Measurements from ENCODE around the gene NUDT4.
"Not testable (repeated sequence)": the region's sequence is repeated elsewhere in the genome, so short reads cannot be mapped to it uniquely, and the experiment has no call there.

The NUDT4 gene

DNA sequence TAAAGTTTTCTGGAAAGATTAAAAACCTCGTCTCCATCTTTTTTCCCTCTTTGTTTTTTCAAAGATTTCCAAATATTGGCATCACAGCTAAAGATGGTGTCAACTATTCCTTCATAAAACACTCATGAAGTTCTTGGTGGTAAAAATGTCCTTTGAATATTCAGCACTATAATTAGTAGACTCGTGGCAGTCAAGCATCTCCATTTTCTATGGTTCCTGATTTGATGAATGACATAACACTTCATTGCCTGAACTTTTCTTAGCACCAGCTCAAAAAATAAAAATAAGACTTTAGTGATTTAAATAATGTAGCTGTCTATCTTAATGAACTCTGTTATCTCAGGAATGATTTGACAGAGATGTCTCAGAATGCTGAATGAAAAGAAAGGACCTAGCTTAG is 44.3 kb downstream of the NUDT4 start:
- DNase-seq (ENCODE audit: insufficient read length, low spot score) (no peak), FAIRE-seq (no peak)
- TF ChIP-seq TAF1 (IDR thresholded peaks at IDR 0.05; ENCODE audit: low read depth, low read length): no peak
- TF ChIP-seq POLR2A (IDR thresholded peaks at IDR 0.05; ENCODE audit: low read depth, low read length): no peak
- no peak for TF ChIP-seq POU2F2 (IDR thresholded peaks at IDR 0.05; ENCODE audit: low read depth, low read length)
- TF ChIP-seq PAX5 (IDR thresholded peaks at IDR 0.05; ENCODE audit: insufficient read depth, low read length, severe bottlenecking): no peak
- no peak for TF ChIP-seq POLR2AphosphoS5 (IDR thresholded peaks at IDR 0.05; ENCODE audit: low read depth, low read length)
- no peak for TF ChIP-seq SPI1 (IDR thresholded peaks at IDR 0.05; ENCODE audit: low read depth, low read length)

DNA sequence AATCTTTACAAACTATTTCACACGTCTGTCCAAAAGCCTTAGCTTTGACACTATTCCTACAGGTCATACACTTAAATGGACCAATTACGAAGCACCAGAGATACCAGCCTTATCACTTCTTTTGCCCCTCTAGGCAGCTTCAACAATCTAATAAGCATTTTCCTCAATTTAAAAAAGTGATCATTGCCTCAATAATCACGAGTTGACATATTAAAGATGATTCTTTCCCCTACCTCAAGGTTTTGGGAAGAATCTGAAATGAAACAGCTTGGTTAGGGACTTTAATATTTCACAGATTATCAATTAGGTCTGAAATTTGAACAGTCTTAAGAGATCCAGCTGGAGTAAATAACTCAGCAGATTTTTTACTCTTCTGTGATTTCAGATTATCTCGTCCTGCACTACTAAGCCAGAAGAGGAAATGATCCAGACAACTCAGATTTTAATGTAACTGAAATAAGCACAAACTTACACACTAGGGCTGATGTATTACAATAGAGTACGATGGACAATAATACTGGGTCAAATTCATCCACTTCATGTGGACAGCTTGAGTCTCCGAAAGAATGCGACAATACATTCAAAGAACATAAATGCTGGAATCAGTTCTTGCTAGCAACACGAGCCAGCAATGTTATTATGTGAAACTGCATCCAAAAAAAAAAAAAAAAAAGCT is 48.1 kb downstream of the NUDT4 start:
- TF ChIP-seq SPI1 (IDR thresholded peaks at IDR 0.05; ENCODE audit: low read depth, low read length) (peak; percentile 44; the same call in 1 of the 2 replicates), POU2F2 (IDR thresholded peaks at IDR 0.05; ENCODE audit: low read depth, low read length) (no peak), POLR2A (IDR thresholded peaks at IDR 0.05; ENCODE audit: low read depth, low read length) (no peak)
- DNase-seq (ENCODE audit: insufficient read length, low spot score) (no peak), FAIRE-seq (no peak)

DNA sequence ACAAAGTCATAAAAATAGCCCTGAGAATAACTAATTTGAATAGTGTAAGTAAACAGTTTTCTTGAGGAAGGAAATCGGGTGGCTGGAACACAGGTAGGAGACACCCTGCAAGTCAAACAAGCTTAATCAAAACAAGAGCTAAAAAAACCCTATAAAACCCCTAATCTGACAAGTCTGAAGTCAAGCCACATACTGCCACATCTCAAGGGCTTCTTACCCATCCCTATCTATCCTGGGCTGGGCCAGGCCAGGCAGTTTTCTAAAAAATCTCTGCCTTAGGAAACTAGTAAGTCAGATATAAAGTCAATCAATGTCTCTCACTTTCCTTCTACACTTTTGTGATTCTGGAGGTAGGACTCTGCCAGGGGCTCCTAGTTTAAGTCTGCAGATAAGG is 48.7 kb downstream of the NUDT4 start:
- DNase-seq (ENCODE audit: insufficient read length, low spot score) (no peak), FAIRE-seq (no peak)
- no peak for TF ChIP-seq SPI1 (IDR thresholded peaks at IDR 0.05; ENCODE audit: low read depth, low read length)
- TF ChIP-seq TAF1 (IDR thresholded peaks at IDR 0.05; ENCODE audit: low read depth, low read length): no peak
- no peak for TF ChIP-seq POLR2A (IDR thresholded peaks at IDR 0.05; ENCODE audit: low read depth, low read length)
- TF ChIP-seq POU2F2 (IDR thresholded peaks at IDR 0.05; ENCODE audit: low read depth, low read length): no peak
- no peak for TF ChIP-seq PAX5 (IDR thresholded peaks at IDR 0.05; ENCODE audit: insufficient read depth, low read length, severe bottlenecking)
- no peak for TF ChIP-seq POLR2AphosphoS5 (IDR thresholded peaks at IDR 0.05; ENCODE audit: low read depth, low read length)

DNA sequence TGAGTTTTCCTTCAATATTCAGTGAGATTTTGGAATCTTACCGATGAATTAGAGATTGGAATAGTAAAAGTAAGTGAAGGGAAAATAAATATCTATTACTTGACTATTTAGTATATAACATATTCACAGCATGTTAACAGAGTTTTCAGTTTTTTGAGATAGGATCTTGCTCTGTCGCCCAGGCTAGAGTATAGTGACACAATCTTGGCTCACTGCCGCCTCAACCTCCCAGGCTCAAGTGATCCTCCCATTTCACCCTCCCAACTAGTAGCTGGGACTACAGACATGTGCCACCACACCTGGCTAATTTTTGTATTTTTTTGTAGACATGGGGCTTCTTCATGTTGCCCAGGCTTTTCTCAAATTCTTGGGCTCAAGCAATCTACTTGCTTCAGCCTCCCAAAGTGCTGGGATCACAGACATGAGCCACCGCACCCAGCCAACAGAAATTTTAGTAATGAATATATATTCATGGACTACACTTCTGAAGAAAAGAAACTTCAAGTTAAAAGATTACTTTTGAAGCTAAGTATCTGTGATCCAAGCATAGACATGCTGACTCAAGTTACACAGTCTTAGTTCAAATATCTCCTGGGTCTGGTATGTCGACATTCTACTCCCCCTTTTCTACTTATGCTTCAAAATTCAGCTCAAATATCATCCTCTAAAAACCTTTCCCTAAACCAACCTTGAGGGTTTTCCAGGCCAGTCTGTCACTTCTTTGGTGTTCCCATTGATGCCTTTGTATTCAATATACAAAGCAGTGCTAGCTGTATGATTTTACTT is 50.2 kb downstream of the NUDT4 start:
- no peak for DNase-seq (ENCODE audit: insufficient read length, low spot score)
- no peak for FAIRE-seq
- TF ChIP-seq SPI1 (IDR thresholded peaks at IDR 0.05; ENCODE audit: low read depth, low read length): no peak

DNA sequence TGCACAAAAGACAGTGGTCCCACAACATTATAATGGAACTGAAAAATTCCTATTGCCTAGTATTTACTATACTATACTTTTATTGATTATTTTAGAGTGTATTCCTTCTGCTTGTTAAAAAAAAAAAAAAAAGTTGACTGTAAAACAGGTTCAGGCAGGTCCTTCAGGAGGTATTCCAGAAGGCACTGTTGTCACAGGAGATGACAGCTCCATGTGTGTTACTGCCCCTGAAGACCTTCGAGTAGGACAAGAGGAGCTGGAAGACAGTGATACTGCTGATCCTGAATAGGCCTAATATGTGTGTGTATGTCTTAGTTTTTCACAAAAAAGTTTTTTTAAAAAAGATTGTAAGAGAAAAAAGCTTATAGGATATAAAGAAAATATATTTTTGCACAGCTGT is 51.7 kb downstream of the NUDT4 start:
- TF ChIP-seq TAF1 (IDR thresholded peaks at IDR 0.05; ENCODE audit: low read depth, low read length) (no peak), SPI1 (IDR thresholded peaks at IDR 0.05; ENCODE audit: low read depth, low read length) (no peak), POLR2A (IDR thresholded peaks at IDR 0.05; ENCODE audit: low read depth, low read length) (no peak), POU2F2 (IDR thresholded peaks at IDR 0.05; ENCODE audit: low read depth, low read length) (no peak), POLR2AphosphoS5 (IDR thresholded peaks at IDR 0.05; ENCODE audit: low read depth, low read length) (no peak), PAX5 (IDR thresholded peaks at IDR 0.05; ENCODE audit: insufficient read depth, low read length, severe bottlenecking) (no peak)
- FAIRE-seq (no peak), DNase-seq (ENCODE audit: insufficient read length, low spot score) (no peak)

DNA sequence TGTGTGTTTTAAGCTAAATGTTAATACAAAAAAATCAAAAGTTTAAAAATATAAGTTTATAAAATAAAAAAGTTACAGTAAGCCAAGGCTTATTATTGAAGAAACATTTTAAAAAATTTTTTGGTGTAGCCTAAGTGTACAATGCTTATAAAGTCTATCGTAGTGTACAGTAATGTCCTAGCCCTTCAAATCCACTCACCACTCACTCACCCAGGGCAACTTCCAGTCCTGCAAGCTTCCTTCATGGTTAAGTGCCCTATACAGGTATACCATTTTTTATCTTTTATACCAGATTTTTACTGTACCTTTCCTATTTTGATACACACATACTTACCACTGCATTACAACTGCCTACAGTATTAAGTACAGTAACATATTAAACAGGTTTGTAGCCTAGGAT is 52.1 kb downstream of the NUDT4 start:
- FAIRE-seq (no peak), DNase-seq (ENCODE audit: insufficient read length, low spot score) (no peak)
- TF ChIP-seq PAX5 (IDR thresholded peaks at IDR 0.05; ENCODE audit: insufficient read depth, low read length, severe bottlenecking) (no peak), SPI1 (IDR thresholded peaks at IDR 0.05; ENCODE audit: low read depth, low read length) (no peak), TAF1 (IDR thresholded peaks at IDR 0.05; ENCODE audit: low read depth, low read length) (no peak), POU2F2 (IDR thresholded peaks at IDR 0.05; ENCODE audit: low read depth, low read length) (no peak), POLR2AphosphoS5 (IDR thresholded peaks at IDR 0.05; ENCODE audit: low read depth, low read length) (no peak), POLR2A (IDR thresholded peaks at IDR 0.05; ENCODE audit: low read depth, low read length) (no peak)

DNA sequence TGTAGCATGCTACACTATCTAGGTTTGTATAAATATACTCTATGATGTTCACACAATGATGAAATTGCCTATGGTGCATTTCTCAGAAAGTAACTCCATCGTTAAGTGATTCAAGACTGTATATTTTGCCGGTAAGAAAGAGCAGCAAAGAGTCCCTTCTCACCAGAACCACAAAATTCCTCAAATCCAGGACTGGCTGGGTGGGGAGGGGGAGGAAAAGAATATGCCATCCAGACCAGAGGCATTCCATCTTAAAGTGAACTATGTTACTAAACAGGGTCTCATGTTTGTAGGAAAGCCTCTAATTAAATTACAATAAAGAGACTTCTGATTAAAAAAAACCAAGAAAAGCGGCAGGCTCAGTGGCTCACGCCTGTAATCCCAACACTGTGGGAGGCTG is 52.6 kb downstream of the NUDT4 start:
- TF ChIP-seq POLR2AphosphoS5 (IDR thresholded peaks at IDR 0.05; ENCODE audit: low read depth, low read length): no peak
- no peak for TF ChIP-seq POU2F2 (IDR thresholded peaks at IDR 0.05; ENCODE audit: low read depth, low read length)
- no peak for TF ChIP-seq POLR2A (IDR thresholded peaks at IDR 0.05; ENCODE audit: low read depth, low read length)
- no peak for TF ChIP-seq SPI1 (IDR thresholded peaks at IDR 0.05; ENCODE audit: low read depth, low read length)
- no peak for TF ChIP-seq TAF1 (IDR thresholded peaks at IDR 0.05; ENCODE audit: low read depth, low read length)
- no peak for TF ChIP-seq PAX5 (IDR thresholded peaks at IDR 0.05; ENCODE audit: insufficient read depth, low read length, severe bottlenecking)
- peak; percentile 16 for FAIRE-seq
- DNase-seq (ENCODE audit: insufficient read length, low spot score): no peak

DNA sequence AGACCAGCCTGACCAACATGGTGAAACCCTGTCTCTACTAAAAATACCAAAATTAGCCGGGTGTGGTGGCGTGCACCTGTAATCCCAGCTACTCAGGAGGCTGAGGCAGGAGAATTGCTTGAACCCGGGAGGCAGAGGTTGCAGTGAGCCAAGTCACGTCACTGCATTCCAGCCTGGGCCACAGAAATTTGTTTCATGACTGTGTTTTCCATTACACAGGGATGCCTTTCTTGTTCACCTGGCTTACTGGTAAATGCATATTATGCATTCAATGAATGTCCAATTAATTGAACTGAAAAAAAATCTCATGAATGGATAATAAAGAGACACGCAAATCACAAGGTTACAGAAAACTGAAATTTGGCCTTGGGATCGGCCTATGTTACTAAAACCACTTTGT is 54.3 kb downstream of the NUDT4 start:
- DNase-seq (ENCODE audit: insufficient read length, low spot score); FAIRE-seq: not testable (repeated sequence)

DNA sequence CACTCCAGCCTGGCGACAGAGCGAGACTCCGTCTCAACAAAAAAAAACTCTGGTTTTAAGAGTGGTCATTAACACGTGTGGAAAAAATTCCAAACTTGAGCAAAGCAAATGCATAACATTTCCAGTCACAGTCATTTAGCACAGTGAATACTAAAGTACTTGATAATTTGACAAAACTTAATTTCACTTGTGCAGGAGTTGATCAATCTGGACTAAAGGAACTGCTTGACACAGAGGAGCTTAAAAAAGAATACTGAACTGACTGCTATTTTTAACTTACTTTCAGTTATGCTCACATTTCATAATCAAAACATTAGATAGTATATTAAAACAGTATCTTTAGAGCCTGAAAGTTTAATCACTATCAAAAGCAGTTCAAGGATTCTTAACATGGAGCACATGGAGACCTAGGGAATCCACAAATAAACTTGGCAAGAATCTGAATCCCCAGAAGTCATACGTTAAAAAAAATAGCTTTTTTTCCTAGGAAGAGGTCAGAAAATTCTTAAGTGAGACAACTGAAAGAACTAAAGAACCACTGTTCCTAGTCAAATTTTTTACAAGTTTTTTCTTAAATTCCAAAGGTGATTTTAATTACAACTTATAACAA is 56.6 kb downstream of the NUDT4 start:
- DNase-seq (ENCODE audit: insufficient read length, low spot score): no peak
- peak; percentile 40 for FAIRE-seq
- TF ChIP-seq TAF1 (IDR thresholded peaks at IDR 0.05; ENCODE audit: low read depth, low read length): no peak
- no peak for TF ChIP-seq PAX5 (IDR thresholded peaks at IDR 0.05; ENCODE audit: insufficient read depth, low read length, severe bottlenecking)
- TF ChIP-seq POU2F2 (IDR thresholded peaks at IDR 0.05; ENCODE audit: low read depth, low read length): no peak
- TF ChIP-seq SPI1 (IDR thresholded peaks at IDR 0.05; ENCODE audit: low read depth, low read length): no peak
- no peak for TF ChIP-seq POLR2AphosphoS5 (IDR thresholded peaks at IDR 0.05; ENCODE audit: low read depth, low read length)
- TF ChIP-seq POLR2A (IDR thresholded peaks at IDR 0.05; ENCODE audit: low read depth, low read length): no peak

All from GM12891 (cell line).